NCI-H446 treated with DMSO at 0.1 percent for 48 hours (cell line): Measurements from ENCODE around the gene NRXN3.

ENCODE experiments used
- DNase-seq: peaks from one replicate; lab custom pipeline; 2025; lab: John Stamatoyannopoulos, UW

NRXN3 gene

DNA sequence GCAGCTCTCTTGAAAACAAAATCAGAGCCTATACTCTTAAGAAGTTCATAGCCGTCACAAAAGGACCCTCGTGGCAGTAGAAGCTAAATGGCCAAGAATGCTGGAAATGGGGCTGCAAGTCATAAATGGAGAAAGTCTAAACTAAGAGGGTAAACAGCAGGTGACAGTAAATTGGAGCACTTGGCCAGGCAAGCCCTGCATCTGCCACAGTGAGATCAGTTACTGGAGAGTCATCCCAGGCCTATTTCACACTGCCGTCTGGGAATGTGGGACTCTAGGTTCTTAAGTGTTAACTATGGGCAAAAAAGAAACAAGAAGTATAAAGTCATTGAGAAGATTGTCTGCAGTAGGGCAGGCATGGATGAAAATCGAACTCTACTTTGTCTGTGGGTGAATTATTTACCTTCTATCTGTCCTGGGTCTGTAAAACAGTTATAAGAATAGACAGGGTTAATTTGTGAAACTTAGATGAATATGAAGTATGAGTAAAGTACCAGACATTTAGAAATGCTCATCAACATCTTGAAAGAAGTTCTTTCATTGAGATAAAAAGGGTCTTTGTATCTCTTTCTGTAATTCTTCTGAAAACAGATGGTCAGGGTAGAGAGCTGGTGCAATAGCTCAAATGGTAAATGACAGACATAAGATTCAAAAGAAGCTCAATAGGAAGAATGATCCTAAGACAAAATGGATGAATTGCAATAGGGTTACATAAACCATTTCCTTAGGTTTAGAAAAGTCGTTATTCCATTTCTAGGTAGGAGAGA, 1248.7 kb downstream of the NRXN3 start:
- no peak for DNase-seq

DNA sequence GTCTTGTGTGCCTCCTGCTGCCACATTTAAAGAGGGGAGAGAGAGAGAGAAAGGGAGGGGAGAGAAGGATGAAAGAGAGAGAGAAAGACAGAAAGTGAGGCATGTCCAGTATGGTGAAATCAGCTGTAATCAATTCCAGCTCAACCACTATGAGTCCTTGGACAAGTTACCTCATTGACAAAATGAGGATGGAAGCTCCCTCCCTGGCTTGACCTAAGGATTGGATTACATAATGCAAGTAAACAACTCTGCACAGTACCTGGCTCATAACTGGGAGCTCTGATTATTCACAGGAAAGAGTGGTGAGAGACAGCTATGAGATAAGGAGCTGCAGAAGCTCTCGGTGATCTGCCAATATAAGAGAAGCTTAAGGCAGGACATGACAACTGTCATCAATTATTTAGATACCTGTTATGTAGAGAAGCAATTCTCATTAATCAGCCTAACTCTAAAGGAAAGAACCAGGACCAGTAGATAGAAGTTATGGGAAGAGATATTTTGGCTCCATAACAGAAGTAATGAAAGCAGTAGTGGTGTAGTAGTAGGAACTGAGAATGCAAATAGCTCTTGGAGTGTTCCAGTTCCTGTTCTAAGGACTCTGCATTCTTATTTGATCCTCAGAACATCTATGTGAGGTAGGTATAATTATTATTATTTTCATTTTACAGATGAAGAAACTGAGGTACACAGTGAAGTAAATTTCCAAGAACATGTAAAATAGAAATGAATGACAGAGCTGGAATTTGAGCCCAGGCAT, 1249.6 kb downstream of the NRXN3 start:
- no peak for DNase-seq

DNA sequence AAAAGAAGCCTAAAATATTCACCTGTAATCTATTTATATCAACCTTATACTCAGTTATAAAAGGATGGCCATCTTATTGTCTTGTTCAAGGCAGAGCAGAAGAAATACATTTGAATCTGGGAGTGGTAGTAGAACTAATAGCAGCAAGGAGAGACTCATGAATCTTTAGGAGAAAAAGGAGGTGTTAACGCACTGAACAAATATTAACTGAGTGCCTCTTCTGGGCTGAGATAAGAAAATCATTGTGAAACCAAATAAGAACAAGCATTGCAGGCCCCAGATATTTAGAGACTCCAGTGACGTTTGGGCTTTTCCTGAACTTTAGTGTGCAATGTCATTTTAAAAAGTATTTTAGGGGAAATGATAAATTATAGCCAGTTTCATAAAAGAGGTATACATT, 1250.6 kb downstream of the NRXN3 start:
- DNase-seq = no peak

DNA sequence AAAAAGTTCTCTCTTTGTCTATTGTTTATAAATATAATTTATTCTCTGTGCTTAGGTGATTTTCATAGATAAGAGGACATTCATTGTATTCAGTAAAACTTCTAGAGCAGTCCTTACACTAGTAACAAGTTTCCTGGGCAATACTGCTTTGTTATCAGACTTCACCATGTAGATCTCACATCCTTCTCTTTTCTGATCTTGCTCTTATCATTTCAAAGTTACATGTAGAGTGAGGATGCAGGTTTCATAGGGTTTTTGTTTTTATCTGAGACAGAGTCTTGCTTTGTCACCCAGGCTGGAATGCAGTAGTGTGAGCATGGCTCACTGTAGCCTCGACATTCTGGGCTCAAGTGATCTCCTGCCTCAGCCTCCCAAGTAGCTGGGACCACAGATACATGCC, 1251.6 kb downstream of the NRXN3 start:
- DNase-seq = no peak

DNA sequence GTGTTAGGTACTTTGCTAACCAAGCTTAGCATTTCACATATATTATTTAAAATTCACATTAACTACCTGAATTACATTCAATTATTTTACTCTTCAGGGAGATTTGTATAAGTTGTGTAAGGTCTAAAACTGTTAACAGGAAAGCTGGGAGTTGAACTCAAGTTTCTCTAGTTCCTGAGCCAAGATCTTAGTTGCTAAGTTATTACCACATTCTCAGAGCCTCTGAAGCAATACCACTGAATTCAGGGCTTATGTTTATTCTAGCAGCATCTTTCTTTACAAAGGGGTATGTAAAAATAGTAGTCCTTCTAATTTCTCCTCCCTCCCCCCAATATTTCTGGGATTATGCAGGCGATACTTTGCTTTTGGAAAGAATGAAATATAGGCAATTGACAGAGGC, 1254.3 kb downstream of the NRXN3 start:
- no peak for DNase-seq

DNA sequence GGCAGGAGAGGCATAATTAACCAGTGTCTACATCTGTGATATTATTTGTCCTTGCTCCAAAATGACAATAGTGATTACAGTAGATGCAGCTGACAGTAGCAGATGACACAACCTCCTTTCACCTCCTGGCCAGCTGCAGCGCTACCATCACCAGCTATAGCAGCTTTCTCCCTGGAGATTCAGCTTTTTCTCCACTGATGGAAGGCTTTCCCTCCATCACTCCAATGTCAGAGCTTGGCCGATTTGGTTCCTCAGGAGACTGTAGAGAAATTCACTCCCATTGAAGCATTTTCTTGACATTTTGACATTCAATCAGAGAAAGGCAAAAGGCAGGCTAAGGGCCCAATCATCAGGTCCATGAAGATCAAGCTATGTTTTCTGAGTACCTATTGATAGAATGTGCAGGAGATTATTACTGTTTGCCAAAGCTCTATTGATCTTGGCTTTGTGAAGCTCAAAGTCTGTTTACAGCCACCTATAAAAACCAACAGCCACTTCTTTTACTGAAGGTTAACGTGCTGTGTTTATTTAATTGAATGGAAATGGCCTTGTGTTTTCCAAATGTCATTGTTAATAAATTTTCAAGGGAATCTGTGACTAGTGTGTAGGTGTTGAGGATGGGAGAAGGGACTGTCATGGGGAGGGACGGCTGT, 1256.1 kb downstream of the NRXN3 start:
- no peak for DNase-seq

DNA sequence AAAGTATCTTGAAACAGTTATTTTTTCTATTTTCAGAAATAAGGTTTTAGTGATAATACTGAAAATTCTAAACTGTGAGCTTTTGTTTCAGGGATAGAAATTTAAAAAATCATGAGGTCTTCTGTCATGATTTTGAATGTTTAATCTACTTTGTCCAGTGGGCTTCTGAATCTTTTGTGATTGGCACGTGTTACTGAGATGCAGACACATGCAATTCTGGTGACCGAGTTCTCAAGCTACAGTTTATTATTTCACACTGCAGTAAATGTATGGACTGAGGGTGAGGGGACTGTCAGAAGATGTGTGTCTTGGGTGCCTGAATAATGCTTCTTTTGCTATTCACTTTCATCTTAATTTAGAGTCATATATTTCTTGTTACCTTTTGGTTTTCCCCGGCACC, 1262.5 kb downstream of the NRXN3 start:
- DNase-seq = no peak

DNA sequence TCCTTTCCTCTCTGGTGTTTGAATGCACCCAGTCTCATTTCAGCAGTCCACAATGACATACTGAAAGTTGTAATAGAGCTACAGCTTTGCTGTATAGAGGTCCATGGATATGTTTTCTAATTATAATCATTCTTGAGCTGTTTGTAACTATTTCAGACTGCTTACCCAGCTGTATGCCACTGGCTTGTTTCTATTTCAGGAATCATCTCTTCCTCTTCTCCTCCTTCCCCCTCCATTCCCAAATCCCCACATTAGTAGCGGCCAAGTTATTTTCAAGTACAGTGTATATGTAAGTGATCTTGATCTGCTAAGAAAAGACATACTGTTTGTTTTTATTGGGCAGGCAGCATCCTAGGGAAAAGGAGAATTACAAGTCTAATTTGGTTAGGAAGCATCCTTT, 1266.2 kb downstream of the NRXN3 start:
- DNase-seq = no peak

DNA sequence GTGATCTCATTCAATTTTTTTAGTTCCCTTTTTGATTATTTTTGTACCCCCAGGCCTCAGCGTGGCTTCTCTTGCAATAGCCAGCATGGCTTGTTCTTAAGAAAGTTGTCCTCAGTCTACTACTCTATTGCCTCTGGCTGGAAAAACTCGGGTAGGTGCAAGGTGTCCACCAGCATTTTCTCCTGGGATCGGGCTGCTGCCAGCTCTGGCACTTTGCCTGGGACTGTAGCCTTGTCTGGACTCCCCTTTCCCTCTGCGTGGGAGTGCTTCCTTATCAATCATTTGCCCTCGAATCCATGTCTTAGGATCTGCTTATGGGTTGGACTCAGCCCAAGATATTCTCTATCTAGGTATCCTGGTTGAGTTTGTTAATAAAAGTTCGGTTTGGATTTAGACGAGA, 1267.8 kb downstream of the NRXN3 start:
- no peak for DNase-seq

DNA sequence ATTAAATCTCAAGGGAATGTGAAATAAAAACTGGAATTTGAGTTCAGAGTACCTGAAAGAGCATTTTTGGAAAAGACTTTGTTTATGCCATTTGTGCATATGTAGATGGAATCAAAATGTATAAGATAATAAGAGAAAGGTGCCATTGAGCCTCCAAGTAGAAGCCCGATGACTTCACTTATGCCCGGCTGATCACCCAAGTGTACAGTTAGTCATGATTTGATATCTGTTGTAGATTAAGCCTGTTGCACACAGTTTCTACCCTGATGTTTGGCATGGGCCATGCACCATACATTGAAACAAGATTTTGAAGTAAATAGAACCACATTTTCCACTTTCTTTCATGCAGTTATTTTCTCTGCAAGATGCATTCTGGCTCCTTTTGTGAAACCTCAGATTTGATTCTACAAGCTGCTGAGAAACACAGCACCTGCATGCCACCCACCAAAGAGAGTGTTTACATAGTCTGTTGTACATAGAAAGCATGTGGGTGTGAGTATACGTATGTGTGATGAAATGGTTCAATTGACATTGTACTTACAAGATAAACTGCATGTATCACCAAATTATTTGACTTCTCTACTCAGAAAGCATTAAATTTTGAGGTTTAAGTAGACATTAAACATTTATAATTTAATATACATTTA, 1268.6 kb downstream of the NRXN3 start:
- DNase-seq = no peak

DNA sequence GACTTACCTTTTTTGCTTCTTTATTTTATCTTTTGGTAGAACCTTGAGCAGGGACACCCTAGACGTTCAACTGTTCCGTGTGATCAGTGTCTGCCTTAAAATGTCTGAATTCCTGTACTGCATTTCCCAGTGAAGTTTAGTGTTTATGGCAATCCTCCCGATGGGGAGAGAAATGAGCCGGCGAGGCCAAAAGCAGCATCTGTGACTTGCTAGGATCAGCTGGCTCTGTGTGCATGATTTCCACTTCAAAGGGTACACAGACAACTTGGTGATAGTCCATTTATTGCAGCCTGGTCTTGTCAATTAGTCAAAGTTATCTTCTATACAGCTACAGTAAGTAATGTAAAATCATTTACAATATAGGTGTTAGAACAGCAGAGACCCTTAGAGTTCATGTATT, 1272.6 kb downstream of the NRXN3 start:
- DNase-seq = peak; percentile 88

DNA sequence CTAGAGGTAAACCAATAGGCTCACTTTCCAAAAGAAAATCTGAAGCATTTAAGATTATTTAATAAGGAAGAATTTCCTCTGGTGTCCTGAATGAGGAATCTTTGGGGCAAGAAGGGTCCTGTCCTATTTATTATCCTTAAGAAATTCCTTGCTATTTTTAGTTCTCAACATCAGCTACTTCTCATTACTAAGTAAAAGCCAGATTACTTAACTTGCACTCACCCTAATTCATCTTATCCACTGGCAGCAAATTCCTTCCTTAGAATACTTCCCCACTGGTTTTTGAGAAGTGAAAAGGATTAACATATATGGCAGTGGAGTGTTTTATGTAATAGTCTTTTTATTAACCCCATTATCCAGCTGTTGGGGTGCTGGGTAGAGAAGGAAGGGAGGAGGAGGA, 1273.4 kb downstream of the NRXN3 start:
- no peak for DNase-seq

DNA sequence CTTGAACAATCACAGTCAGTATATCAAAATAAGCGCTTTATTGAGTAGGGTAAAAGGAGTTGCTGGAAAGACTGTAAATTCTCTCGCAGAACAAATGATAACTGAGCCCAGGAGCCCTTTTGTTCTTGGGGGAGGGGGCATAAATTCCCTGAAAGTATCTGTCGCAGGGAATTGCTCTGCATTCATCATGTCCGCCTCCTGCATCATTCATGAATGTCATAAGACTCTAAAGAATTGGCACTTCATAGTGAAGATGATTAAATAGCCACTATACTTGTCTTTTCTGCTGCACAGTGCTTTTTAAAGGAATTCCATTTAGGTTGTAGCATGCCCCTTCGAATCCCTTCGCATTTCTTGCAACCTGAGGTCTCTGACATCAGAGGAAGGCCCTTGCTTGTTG, 1278.8 kb downstream of the NRXN3 start:
- no peak for DNase-seq

DNA sequence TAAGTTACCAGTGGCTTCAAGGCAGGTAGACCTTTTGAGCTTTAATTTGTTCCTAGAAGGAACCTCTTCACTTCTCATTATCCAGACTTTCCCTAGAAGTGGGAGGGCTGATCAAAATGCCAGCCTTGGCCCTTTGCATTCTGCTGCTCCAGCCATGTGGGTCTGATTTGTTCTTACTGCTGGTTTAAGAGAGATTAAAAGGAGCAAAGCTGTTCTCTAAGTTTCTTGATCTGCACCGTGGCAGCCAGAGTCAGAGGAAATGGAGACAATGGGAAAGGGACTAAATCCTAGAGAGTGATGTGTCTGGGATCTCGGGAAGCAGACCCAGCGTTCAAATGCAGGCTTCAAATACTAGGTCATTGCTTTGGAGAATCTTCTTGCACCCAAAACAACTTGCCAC, 1281.4 kb downstream of the NRXN3 start:
- DNase-seq = no peak

DNA sequence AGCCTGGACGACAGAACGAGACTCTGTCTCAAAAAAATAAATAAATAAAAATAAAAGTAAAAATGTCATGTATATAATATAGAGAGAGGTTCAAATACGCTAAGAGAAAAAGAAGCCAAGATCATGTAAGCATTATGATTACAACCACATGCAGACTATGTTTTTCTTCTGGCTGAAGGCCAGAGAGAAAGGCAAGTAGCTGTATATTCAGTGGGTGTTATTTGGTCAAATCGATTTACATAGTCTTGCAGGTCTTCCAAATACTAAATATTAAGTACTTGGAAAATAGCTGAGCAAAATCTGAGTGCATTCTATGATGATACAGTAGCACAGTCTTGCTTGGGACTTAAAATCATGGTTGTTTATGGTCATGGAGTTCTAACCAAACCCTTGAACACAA, 1283.1 kb downstream of the NRXN3 start:
- DNase-seq = no peak

DNA sequence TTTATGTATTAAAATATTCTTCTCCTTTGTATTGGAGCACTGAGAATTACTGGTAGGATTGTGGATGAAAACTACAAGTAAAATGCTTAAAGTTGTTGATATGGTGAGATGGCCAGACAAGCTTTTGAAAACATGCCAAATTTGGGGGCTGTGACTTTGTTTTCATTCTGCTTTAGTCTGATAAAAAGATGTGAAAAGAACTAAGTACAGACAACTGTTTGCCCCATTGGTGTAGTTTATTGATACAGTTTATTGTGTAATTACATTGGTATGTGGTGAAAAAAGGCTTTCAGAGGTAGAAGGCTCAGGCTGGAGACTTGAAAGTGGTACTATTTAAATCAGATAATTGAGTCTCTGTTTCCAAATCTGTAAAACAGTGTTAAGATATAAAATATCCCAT, 1294.3 kb downstream of the NRXN3 start:
- no peak for DNase-seq

DNA sequence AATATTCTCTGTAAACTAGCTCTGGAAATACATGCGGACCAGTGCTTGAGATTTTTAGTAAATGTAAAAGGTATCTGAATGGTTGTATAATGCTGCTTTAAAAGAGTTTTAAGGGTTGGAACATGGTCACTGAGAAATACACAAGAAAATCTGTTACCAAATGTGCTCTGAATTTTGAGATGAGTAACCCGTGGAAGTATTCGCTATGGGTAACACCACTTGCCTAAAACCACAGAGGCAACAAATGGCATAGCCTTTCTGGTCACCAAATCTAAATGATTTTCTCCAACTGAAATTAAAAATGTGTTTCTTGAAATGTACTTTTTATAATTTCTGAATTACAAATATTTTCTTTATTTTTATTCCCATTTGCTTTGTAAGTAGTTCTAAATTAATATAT, 1295.5 kb downstream of the NRXN3 start:
- DNase-seq = no peak

DNA sequence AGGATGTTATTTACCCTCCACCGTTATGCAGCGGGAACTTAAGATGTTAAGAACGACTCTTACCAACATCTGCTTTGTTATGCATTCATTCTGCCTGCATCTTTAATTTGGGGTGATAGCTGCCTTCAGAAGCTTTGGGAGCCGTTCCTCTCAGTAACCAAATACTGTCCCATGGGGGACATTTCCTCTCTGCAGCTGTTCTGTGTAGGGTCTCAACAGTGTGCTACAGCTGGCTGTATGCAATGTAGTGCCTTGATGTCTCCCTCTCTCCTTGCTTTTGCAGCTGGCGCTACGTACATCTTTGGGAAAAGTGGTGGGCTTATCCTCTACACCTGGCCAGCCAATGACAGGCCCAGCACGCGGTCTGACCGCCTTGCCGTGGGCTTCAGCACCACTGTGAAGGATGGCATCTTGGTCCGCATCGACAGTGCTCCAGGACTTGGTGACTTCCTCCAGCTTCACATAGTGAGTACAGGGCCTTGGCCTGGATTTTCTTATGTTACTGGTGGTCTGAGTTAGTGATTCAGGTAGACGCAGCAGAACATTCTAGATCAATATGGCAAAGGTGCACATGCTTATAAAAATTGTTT, 1296.9 kb downstream of the NRXN3 start:
- no peak for DNase-seq

DNA sequence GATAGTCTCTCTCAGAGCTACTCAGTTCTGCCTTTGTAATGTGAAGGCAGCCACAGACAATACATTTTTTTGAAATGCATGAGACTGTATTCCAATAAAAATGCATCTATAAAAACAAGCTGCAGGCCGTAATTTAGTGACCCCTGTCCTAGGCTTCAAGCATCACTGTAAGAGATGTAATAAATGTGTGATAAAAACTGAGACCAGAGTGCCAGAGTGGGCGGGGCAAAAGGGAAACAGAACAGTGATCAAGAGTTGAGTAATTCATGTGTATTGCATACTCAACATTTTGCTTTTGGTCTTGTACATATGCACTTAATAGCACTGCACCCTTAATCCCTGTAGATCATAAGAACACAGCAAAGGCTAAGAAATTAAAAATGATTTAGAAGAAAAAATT, 1297.7 kb downstream of the NRXN3 start:
- DNase-seq = no peak

DNA sequence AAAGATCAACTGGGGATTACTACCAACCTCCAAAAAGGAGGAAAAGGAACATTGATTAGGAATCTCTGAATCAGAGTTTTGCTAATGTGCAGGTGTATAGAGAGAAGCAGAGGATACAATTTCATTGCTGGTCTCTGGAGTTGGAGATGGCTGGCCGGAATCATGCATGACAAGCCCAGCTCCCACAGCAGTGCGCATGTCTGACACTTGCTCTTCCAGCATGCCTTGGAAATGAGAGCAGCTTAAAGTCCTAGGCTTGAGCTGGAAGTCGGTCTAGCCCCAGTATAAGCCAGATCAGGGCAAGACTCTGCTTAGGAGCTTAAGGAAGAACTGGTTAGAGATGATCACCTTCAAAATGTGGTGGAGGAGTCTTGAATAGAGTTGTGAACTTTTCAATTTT, 1298.3 kb downstream of the NRXN3 start:
- no peak for DNase-seq

DNA sequence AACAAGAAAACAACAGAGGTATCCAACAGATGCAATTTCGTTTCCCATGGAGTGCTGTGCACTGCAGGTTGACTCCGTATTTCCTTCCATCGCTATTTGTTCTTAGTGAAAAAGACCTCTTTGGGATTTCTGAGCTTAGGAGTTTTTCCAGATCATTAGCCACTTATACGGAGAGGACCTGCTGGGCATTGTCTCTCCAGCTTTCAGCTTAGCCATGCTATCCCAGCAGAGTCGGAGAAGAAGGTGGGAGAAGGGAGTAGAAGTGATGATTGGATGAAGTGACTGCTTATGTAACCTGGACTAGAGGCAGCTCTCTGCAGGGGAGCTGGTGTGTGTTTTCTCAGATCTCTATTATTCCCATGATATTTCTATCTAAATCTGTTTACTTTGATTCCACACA, 1303.5 kb downstream of the NRXN3 start:
- peak; percentile 51 for DNase-seq

DNA sequence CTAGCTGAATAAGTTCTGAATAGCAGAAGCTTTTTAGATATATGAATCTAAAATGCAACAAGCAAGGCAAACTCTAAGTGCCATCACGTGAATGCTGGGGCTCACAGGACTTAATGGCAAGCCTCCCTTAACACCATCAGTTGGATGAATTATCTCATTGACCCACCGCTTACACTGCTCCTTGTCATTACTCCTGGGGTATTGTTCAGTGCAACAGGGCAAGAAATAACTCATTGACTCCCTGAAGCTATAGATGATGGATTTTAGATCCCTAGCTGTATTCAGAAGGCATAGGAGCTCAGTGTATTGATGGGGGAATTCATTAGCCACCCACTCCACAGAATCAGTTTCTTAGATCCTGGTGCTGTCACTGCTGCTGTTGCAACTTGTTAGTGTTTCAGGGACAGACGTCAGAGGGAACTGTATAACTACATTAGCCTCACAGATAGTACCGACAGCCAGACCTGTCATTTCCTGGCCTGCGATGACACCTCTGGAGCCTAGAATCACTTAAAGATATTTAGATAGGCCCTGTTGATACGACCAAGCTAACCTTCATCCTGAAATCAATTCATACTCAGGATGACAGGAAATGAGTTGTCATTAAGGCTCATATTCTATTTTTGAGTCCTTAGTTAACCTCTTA, 1305.8 kb downstream of the NRXN3 start:
- DNase-seq = no peak
